Smooth muscle cell (in vitro differentiated cells): Measurements from ENCODE around the gene RERE. TPM values are rescaled to one million over a fixed set of nuclear protein-coding genes. Genes with fewer than 3 reads are reported as not detected.

Experiments used
- DNase-seq: peaks from one replicate; lab custom pipeline; 2025; ENCODE audit not compliant: unreplicated experiment; lab: John Stamatoyannopoulos, UW
- H2AFZ ChIP-seq: fragments of 200-600 bp; sonication (generic); 2 replicates; pipeline ENCODE4 v1.6.0; 2016; ENCODE audit warnings: antibody characterized with exemption, low read depth, mild to moderate bottlenecking
- H3F3A ChIP-seq: fragments of 200-600 bp; sonication (generic); 2 replicates; pipeline ENCODE4 v1.6.0; 2017; ENCODE audit warnings: antibody characterized with exemption, low read depth
- H3K27ac ChIP-seq: fragments of 200-600 bp; sonication (generic); 2 replicates; pipeline ENCODE4 v1.5.1; 2016; ENCODE audit warnings: low read depth, mild to moderate bottlenecking
- H3K27me3 ChIP-seq: fragments of 200-600 bp; sonication (generic); 2 replicates; pipeline ENCODE4 v1.6.1; 2016; ENCODE audit warnings: low read depth, mild to moderate bottlenecking
- H3K36me3 ChIP-seq: fragments of 200-600 bp; sonication (generic); 2 replicates; pipeline ENCODE4 v1.5.1; 2016; ENCODE audit warnings: low read depth
- H3K4me1 ChIP-seq: fragments of 200-600 bp; sonication (generic); 2 replicates; pipeline ENCODE4 v1.5.1; 2016; ENCODE audit warnings: low read depth
- H3K4me2 ChIP-seq: fragments of 200-600 bp; sonication (generic); 2 replicates; pipeline ENCODE4 v1.6.0; 2016; ENCODE audit warnings: mild to moderate bottlenecking
- H3K4me3 ChIP-seq: fragments of 200-600 bp; sonication (generic); 2 replicates; pipeline ENCODE4 v1.5.1; 2016; ENCODE audit warnings: mild to moderate bottlenecking
- H3K79me2 ChIP-seq: fragments of 200-600 bp; sonication (generic); 2 replicates; pipeline ENCODE4 v1.6.0; 2016; ENCODE audit warnings: low read depth, mild to moderate bottlenecking
- H3K9ac ChIP-seq: fragments of 200-600 bp; sonication (generic); 2 replicates; pipeline ENCODE4 v1.6.0; 2016; ENCODE audit warnings: low read depth
- H3K9me3 ChIP-seq: fragments of 200-600 bp; sonication (generic); replicated peaks from 2 replicates; pipeline ENCODE4 v1.5.1; 2016; ENCODE audit warnings: low read depth
- H4K20me1 ChIP-seq: fragments of 200-600 bp; sonication (generic); 2 replicates; pipeline ENCODE4 v1.6.0; 2016; ENCODE audit warnings: low read depth
- WGBS: methylation state at CpG from one replicate; pipeline ENCODE4 v1.1.7; 2016; ENCODE audit warnings: low lambda C conversion rate; 5-methylcytosine and 5-hydroxymethylcytosine counted together
- polyA plus RNA-seq: library from polyadenylated mRNA; unstranded; fragments of >200 nt; fragmentation: Nextera tagmentation; extraction: Ambion mirVana; gene quantifications from 2 replicates; pipeline ENCODE4 v1.2.1, GENCODE V29; 2016
- total RNA-seq: library from RNA; depleted of rRNA; stranded (reverse); fragments of >200 nt; gene quantifications from 2 replicates; pipeline ENCODE4 v1.2.3, GENCODE V29; 2014
- TF ChIP-seq, protein P1 (sequence below): fragments of 200-600 bp; sonication (generic); IDR thresholded peaks from 2 replicates; pipeline ENCODE4 v1.5.1; 2017; ENCODE audit warnings: borderline replicate concordance, mild to moderate bottlenecking, antibody characterized with exemption; ENCODE audit not compliant: insufficient read depth, poor library complexity, severe bottlenecking

RERE gene
- total and polyA plus RNA-seq, 2 experiments from 2014 or later, result 45.6 to 59.2 TPM

DNA sequence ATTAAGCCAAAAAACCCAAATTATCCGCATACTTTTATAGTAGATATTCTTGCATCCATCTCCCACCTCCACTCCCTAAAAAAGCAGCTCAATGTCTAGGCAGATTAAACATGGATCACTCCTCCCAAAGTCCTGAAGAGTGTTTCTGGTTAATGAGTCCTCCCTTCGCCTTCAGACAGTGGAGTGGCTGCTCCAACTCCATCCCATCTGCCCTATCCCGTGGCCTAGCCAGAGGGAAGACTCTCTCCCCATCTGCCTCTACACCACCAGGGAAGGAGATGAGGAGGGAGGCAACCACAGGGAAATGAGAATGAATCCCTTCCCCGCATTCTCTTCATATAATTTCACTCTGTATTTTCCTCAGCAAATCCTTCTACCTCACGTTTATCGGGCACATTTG lies 395.7 kb downstream of the RERE start:
- Histone ChIP-seq H2AFZ (no peak overlapping the region), H3K27ac (peak overlapping the region; percentile 87)
- DNase-seq, result no peak

DNA sequence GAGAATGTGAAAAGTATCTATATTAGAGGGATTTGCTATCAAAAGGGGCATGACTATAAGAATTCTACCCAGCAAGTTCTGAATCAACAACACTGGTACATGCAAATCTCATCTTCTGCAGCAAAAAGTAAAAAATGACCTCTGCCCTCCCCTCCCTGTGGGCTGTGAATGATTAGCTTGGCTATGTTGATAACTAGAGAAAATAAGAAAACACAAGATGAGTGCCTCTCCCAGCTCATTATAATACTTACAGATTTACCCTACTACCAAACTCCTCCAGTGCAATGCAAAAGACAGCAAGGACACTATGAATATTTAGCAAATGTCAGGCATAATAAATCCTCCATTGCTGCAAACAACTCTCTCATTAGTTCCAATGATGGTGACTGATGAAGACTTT lies 397.1 kb downstream of the RERE start:
- DNase-seq, result no peak
- Histone ChIP-seq H3K27me3 (no peaks in the 10 kb centered on the region), H3K79me2 (peaks cover 80% of the 10 kb centered on the region), H3F3A (peaks cover 28% of the 10 kb centered on the region), H3K9ac (no peak overlapping the region), H3K9me3 (no peaks in the 10 kb centered on the region), H4K20me1 (peaks cover 91% of the 10 kb centered on the region), H3K4me1 (peaks cover 60% of the 10 kb centered on the region), H3K27ac (peak overlapping the region; percentile 87), H3K36me3 (no peaks in the 10 kb centered on the region), H3K4me2 (peak overlapping the region; percentile 97), H2AFZ (no peak overlapping the region), H3K4me3 (peak overlapping the region; percentile 94)
- TF ChIP-seq, protein P1, sequence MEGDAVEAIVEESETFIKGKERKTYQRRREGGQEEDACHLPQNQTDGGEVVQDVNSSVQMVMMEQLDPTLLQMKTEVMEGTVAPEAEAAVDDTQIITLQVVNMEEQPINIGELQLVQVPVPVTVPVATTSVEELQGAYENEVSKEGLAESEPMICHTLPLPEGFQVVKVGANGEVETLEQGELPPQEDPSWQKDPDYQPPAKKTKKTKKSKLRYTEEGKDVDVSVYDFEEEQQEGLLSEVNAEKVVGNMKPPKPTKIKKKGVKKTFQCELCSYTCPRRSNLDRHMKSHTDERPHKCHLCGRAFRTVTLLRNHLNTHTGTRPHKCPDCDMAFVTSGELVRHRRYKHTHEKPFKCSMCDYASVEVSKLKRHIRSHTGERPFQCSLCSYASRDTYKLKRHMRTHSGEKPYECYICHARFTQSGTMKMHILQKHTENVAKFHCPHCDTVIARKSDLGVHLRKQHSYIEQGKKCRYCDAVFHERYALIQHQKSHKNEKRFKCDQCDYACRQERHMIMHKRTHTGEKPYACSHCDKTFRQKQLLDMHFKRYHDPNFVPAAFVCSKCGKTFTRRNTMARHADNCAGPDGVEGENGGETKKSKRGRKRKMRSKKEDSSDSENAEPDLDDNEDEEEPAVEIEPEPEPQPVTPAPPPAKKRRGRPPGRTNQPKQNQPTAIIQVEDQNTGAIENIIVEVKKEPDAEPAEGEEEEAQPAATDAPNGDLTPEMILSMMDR, result no peak

More for the DNA sequence above, 395.7 kb downstream of the RERE start:
- WGBS, result 57% methylated on average over 6 of the region's 6 CpGs
- Histone ChIP-seq H3K9ac (peak overlapping the region; percentile 90), H3K79me2 (peaks cover 67% of the 10 kb centered on the region), H4K20me1 (peaks cover 91% of the 10 kb centered on the region), H3F3A (peaks cover 33% of the 10 kb centered on the region), H3K4me2 (peak overlapping the region; percentile 97), H3K27me3 (no peaks in the 10 kb centered on the region), H3K4me1 (peaks cover 60% of the 10 kb centered on the region), H3K36me3 (no peaks in the 10 kb centered on the region), H3K9me3 (no peaks in the 10 kb centered on the region), H3K4me3 (peak overlapping the region; percentile 94)
- TF ChIP-seq, protein P1, result no peak

DNA sequence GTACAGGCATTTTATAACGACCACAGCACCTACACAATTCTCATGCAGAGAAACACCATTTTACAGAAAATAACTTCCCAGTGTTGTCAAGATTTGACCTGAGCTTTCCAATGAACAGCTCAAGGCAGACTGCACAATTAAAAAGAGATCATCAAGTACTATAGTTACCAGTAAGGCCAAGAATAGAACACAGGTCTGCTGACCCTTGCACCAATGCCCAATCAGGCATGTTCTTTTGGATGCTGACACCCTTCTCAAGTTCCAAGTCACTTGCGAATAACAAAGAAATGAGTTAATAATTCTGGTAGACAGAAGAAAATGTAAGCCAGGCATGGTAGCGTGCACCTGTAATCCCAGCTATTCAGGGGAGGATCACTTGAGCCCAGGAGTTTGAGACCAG lies 397.6 kb downstream of the RERE start:
- Histone ChIP-seq H3K9ac (no peak overlapping the region), H3K27me3 (no peaks in the 10 kb centered on the region), H3K4me3 (peak overlapping the region; percentile 94), H2AFZ (no peak overlapping the region), H3K79me2 (peaks cover 85% of the 10 kb centered on the region), H3F3A (peaks cover 24% of the 10 kb centered on the region), H3K36me3 (no peaks in the 10 kb centered on the region), H4K20me1 (peaks cover 91% of the 10 kb centered on the region), H3K27ac (peak overlapping the region; percentile 63), H3K9me3 (no peaks in the 10 kb centered on the region), H3K4me1 (peaks cover 56% of the 10 kb centered on the region), H3K4me2 (peak overlapping the region; percentile 97)
- DNase-seq, result no peak
- TF ChIP-seq, protein P1, result no peak
- WGBS, result 79% methylated on average over 3 of the region's 3 CpGs

GRCh38 chr1:8419172-8419571 lies 398.3 kb downstream of the RERE start:
- Histone ChIP-seq H2AFZ (no peak overlapping the region), H3K36me3 (no peaks in the 10 kb centered on the region), H3K9ac (no peak overlapping the region), H3K4me3 (peak overlapping the region; percentile 94), H3K79me2 (peaks cover 92% of the 10 kb centered on the region), H3K4me2 (peak overlapping the region; percentile 97), H3K9me3 (no peaks in the 10 kb centered on the region), H4K20me1 (peaks cover 92% of the 10 kb centered on the region), H3F3A (peaks cover 19% of the 10 kb centered on the region), H3K4me1 (peaks cover 50% of the 10 kb centered on the region), H3K27me3 (no peaks in the 10 kb centered on the region), H3K27ac (peak overlapping the region; percentile 63)
- DNase-seq, result no peak
- TF ChIP-seq, protein P1, result no peak
- 16% methylated on average over 6 of the region's 6 CpGs for WGBS
